ENCODE measurements around the gene AXIN2.

AXIN2 gene

GRCh38 chr17:65561452-65562205 lies at the start of gene AXIN2:
AXIN2 (minus strand) TSS chr17:65561648; CDS start chr17:65558620, 3,028 bp downstream.
- DNase-seq = peak; percentile 96

- DNase-seq = no peak
These were observed 48.3 kb upstream of the AXIN2 start for GRCh38 chr17:65609749-65610148.

- no peak for DNase-seq
These were observed 47.8 kb upstream of the AXIN2 start for GRCh38 chr17:65609286-65609685.

GRCh38 chr17:65604070-65604469 lies 42.6 kb upstream of the AXIN2 start:
- DNase-seq = no peak

GRCh38 chr17:65601881-65602280 lies 40.4 kb upstream of the AXIN2 start:
- DNase-seq = no peak

GRCh38 chr17:65601145-65601544 lies 39.7 kb upstream of the AXIN2 start:
- no peak for DNase-seq

- no peak for DNase-seq
These were observed 39.1 kb upstream of the AXIN2 start for GRCh38 chr17:65600518-65600917.

GRCh38 chr17:65599650-65600049 lies 38.2 kb upstream of the AXIN2 start:
- DNase-seq = no peak

- no peak for DNase-seq
These were observed 37.3 kb upstream of the AXIN2 start for GRCh38 chr17:65598746-65599145.

GRCh38 chr17:65595071-65595656 lies 33.7 kb upstream of the AXIN2 start:
- DNase-seq = no peak

GRCh38 chr17:65593855-65594845 lies 32.7 kb upstream of the AXIN2 start:
- DNase-seq = peak; percentile 28

- no peak for DNase-seq
These were observed 31.8 kb upstream of the AXIN2 start for GRCh38 chr17:65593092-65593854.

GRCh38 chr17:65592125-65592965 lies 30.9 kb upstream of the AXIN2 start:
- no peak for DNase-seq

- DNase-seq = no peak
These were observed 27.9 kb upstream of the AXIN2 start for GRCh38 chr17:65589321-65589720.

GRCh38 chr17:65588181-65588808 lies 26.8 kb upstream of the AXIN2 start:
- DNase-seq = peak; percentile 93

GRCh38 chr17:65587534-65588180 lies 26.2 kb upstream of the AXIN2 start:
- peak; percentile 61 for DNase-seq

GRCh38 chr17:65586899-65587298 lies 25.5 kb upstream of the AXIN2 start:
- peak; percentile 82 for DNase-seq

GRCh38 chr17:65584604-65585521 lies 23.4 kb upstream of the AXIN2 start:
- no peak for DNase-seq

GRCh38 chr17:65583921-65584603 lies 22.6 kb upstream of the AXIN2 start:
- DNase-seq = no peak
